ENCODE results near the gene C19orf38. TPM values are rescaled to one million over a fixed set of nuclear protein-coding genes. Genes with fewer than 3 reads are reported as not detected.
"Not testable (repeated sequence)": the region's sequence is repeated elsewhere in the genome, so short reads cannot be mapped to it uniquely, and the experiment has no call there.

Gene C19orf38
- total RNA-seq, 2 donors from 2014 or later = 2.4 to 3.5 TPM

DNA sequence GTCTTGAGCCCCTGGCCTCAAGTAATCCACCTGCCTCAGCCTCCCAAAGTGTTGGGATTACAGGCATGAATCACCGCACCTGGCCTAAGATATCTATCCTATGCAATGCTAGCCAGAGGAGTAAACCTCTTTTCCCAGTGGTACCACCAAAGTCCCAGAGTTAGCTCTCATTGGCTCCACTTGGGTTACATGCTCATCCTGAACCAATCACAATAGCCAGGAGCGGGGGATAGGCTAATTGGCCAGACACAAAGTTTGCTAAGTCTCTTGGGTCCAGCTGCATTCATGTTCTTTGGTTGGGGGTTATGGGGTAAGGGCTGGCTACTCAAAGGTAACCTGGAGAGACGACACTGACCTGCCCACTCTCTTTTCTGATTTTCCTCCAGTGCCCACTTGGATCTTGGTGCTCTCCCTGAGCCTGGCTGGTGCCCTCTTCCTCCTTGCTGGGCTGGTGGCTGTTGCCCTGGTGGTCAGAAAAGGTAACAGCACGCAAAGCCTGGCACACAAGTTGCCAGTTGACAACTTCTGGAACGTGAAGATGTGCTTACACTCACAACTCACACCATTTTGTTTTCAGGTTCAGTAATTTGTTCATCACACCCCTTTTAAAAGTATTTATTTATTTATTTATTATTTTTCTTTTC, 7.8 kb downstream of the C19orf38 start:
- Histone ChIP-seq H3K27me3 (replicated peaks; ENCODE audit: insufficient read depth) (no peaks in the 10 kb centered on the region), H3K36me3 (no peaks in the 10 kb centered on the region), H3K4me3 (no peak overlapping the region), H3K27ac (no peak overlapping the region), H3K4me1 (ENCODE audit: control insufficient read depth in 1 of 2, low read depth in 2 of 2) (no peaks in the 10 kb centered on the region), H3K9me3 (no peaks in the 10 kb centered on the region)
- TF ChIP-seq, protein P1, sequence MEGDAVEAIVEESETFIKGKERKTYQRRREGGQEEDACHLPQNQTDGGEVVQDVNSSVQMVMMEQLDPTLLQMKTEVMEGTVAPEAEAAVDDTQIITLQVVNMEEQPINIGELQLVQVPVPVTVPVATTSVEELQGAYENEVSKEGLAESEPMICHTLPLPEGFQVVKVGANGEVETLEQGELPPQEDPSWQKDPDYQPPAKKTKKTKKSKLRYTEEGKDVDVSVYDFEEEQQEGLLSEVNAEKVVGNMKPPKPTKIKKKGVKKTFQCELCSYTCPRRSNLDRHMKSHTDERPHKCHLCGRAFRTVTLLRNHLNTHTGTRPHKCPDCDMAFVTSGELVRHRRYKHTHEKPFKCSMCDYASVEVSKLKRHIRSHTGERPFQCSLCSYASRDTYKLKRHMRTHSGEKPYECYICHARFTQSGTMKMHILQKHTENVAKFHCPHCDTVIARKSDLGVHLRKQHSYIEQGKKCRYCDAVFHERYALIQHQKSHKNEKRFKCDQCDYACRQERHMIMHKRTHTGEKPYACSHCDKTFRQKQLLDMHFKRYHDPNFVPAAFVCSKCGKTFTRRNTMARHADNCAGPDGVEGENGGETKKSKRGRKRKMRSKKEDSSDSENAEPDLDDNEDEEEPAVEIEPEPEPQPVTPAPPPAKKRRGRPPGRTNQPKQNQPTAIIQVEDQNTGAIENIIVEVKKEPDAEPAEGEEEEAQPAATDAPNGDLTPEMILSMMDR (IDR thresholded peaks at IDR 0.05) = peak; percentile 42
- DNase-seq (ENCODE audit: low spot score) (no peak), ATAC-seq (ENCODE audit: insufficient number of reproducible peaks, low FRiP score, low read depth) (no peak)

DNA sequence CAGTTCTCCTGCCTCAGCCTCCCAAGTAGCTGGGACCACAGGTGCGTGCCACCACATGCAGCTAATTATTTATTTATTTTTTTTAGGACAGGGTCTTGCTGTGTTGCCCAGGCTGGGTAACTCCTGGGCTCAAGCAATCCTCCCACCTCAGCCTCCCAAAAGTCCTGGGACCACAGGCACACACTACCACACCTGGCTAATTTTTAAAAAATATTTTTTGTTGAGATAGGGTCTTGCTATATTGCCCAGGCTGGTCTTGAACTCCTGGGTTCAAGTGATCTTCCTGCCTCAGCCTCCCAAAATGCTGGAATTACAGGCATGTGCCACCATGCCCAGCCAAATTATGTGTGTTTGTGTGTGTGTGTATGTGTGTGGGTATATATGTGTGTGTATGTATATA, 8.7 kb downstream of the C19orf38 start:
- H3K27me3 ChIP-seq (replicated peaks; ENCODE audit: insufficient read depth); H3K36me3 ChIP-seq; H3K27ac ChIP-seq; H3K4me1 ChIP-seq (ENCODE audit: control insufficient read depth in 1 of 2, low read depth in 2 of 2); H3K4me3 ChIP-seq; DNase-seq (ENCODE audit: low spot score); ATAC-seq (ENCODE audit: insufficient number of reproducible peaks, low FRiP score, low read depth); H3K9me3 ChIP-seq: not testable (repeated sequence)

DNA sequence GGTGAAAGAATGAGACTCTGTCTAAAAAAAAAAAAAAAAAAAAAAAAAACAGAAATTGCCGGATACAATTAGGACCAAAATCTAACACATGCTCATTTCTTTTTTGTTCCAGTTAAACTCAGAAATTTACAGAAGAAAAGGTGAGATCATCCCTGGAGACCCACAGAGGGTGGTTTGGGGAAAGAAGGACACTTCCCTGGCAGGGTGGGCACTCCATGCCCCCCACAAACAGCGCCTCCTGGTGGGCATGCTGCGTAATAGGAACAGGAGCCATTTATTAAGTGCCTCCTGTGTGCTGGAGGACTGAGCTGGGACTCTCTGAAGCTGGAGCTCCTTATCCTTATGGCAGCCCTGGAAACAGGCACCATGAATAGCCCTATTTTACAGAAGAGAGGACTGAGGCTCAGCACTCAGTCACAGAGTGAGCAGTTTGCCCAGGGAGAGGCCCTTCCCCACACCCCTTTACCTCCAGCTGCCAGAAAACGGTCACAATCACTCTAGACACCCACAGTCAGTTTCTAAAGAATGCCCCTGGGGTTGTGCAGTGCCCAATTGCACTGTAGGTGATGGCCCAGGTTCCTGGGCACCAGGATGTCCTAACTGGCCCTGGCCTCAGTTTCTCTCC, 10.1 kb downstream of the C19orf38 start:
- H3K4me1 ChIP-seq (ENCODE audit: control insufficient read depth in 1 of 2, low read depth in 2 of 2) = peaks cover 0 to 9% of the 10 kb centered on the region in 2 donors
- ATAC-seq (ENCODE audit: insufficient number of reproducible peaks, low FRiP score, low read depth) (no peak), DNase-seq (ENCODE audit: low spot score) (no peak)
- TF ChIP-seq, protein P1 (IDR thresholded peaks at IDR 0.05) = peak; percentile 35
- H3K27ac ChIP-seq = no peak overlapping the region
- H3K27me3 ChIP-seq (replicated peaks; ENCODE audit: insufficient read depth) = no peaks in the 10 kb centered on the region
- no peaks in the 10 kb centered on the region for H3K36me3 ChIP-seq
- H3K9me3 ChIP-seq = no peaks in the 10 kb centered on the region
- no peak overlapping the region for H3K4me3 ChIP-seq

DNA sequence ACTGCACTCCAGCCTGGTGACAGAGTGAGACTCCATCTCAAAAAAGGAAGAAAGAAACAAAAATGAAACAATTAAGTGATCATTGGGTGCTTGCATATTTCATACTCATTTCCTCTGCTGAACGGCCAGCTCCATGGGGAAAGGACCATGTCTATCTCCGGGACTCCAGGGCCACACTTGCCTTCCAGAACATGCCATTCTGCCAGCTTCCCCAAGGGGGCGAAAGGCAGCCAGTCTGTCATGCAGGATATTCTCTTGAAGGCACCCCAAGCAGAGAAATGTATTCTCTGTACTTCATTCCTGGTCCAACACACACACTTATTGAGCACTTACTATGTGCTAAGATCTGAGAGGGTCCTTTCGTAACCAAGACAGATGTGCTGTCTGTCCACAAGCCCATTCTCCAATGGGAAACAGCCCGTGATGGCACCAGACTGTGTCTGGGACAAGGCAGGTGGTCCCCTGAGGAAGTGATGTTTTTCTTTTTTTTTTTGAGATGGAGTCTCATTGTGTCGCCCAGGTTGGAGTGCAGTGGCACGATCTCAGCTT, 13.0 kb downstream of the C19orf38 start:
- H3K4me3 ChIP-seq = no peak overlapping the region
- H3K9me3 ChIP-seq = no peaks in the 10 kb centered on the region
- no peak for ATAC-seq (ENCODE audit: insufficient number of reproducible peaks, low FRiP score, low read depth)
- no peaks in the 10 kb centered on the region for H3K27me3 ChIP-seq (replicated peaks; ENCODE audit: insufficient read depth)
- TF ChIP-seq, protein P1 (IDR thresholded peaks at IDR 0.05) = peak; percentile 33
- H3K27ac ChIP-seq = no peak overlapping the region
- no peaks in the 10 kb centered on the region for H3K36me3 ChIP-seq
- no peak for DNase-seq (ENCODE audit: low spot score)
- peaks cover 0 to 18% of the 10 kb centered on the region in 2 donors for H3K4me1 ChIP-seq (ENCODE audit: control insufficient read depth in 1 of 2, low read depth in 2 of 2)

DNA sequence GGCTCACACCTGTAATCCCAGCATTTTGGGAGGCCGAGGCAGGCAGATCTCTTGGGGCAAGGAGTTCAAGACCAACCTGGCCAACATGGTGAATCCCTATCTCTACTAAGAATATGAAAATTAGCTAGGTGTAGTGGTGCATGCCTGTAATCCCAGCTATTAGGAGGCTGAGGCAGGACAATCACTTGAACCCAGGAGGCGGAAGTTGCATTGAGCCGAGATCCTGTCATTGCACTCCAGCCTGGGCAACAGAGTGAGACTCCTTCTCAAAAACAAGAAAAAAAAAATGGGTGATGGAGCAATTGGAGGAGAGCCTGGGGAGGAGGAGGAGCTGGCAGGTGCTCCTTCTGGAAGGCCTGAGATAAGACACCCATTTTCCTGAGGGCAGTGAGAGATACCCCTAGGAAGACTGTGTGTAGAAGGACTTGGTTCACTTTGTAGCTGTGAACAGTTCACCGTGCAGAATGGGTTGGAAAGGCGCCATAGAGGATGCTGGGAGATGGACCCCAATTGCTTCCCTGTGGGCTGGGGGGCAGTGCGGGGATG, 14.4 kb downstream of the C19orf38 start:
- Histone ChIP-seq H3K9me3 (no peaks in the 10 kb centered on the region), H3K27ac (peak overlapping the region; percentile 31 to 69), H3K4me3 (peak overlapping the region; percentile 53), H3K36me3 (no peaks in the 10 kb centered on the region), H3K4me1 (ENCODE audit: control insufficient read depth in 1 of 2, low read depth in 2 of 2) (peaks cover 0 to 18% of the 10 kb centered on the region in 2 donors), H3K27me3 (replicated peaks; ENCODE audit: insufficient read depth) (no peaks in the 10 kb centered on the region)
- ATAC-seq (ENCODE audit: insufficient number of reproducible peaks, low FRiP score, low read depth) = no peak
- TF ChIP-seq, protein P1 (IDR thresholded peaks at IDR 0.05) = no peak
- DNase-seq (ENCODE audit: low spot score) = no peak
